Uterus (tissue), 4 donors: ENCODE measurements around the gene CTSL. TPM values are rescaled to one million over a fixed set of nuclear protein-coding genes. Genes with fewer than 3 reads are reported as not detected.
A peak's percentile ranks its signal among the peaks of the same experiment; 100 is the strongest.

Experiments
- DNase-seq, 2 donors: peaks; one replicate each; pipeline ENCODE4 v3.0.0-alpha.2; 2019 to 2020
- H3K27ac ChIP-seq, 2 donors: fragments of 200-600 bp; sonication (generic); 1 replicate in 1 of 2; 2 replicates in 1 of 2; pipeline ENCODE4 v1.5.1; 2016 to 2018
- H3K27me3 ChIP-seq, 2 donors: fragments of 200-600 bp; sonication (generic); one replicate each; pipeline ENCODE4 v1.5.1; 2018 to 2019; ENCODE audit warnings: control low read depth in 1 of 2
- H3K36me3 ChIP-seq, 2 donors: fragments of 200-600 bp; sonication (generic); one replicate each; pipeline ENCODE4 v1.5.1; 2019; ENCODE audit warnings: control low read depth in 1 of 2
- H3K4me1 ChIP-seq, 2 donors: fragments of 200-600 bp; sonication (generic); one replicate each; pipeline ENCODE4 v1.5.1; 2018 to 2019; ENCODE audit warnings: control low read depth in 1 of 2
- H3K4me3 ChIP-seq, 2 donors: fragments of 200-600 bp; sonication (generic); 1 replicate in 1 of 2; 2 replicates in 1 of 2; pipeline ENCODE4 v1.5.1; 2018 to 2019; ENCODE audit warnings: mild to moderate bottlenecking in 1 of 2
- H3K9me3 ChIP-seq, 2 donors: fragments of 200-600 bp; sonication (generic); one replicate each; pipeline ENCODE4 v1.5.1; 2019; ENCODE audit warnings: control low read depth in 1 of 2
- POLR2A ChIP-seq, 2 donors: fragments of 450-650 bp; IDR thresholded peaks; one replicate each; pipeline ENCODE4 v1.6.1; 2016; ENCODE audit warnings: antibody characterized with exemption in 2 of 2, mild to moderate bottlenecking in 1 of 2, moderate library complexity in 1 of 2
- intact Hi-C: fragments of 100-400 bp; cut with DNase I; formaldehyde crosslinking; loops from one replicate; pipeline ENCODE4 v1.15.1; 2023; ENCODE audit warnings: low total_unique reads
- total RNA-seq, 4 donors: library from RNA; depleted of rRNA in 3 of 4; stranded (reverse); fragments of >200 nt in 3 of 4; gene quantifications; one replicate each; pipeline versions ENCODE4 v1.1.0 to v1.2.4, GENCODE V29; 2014 to 2023
- TF ChIP-seq, protein P1 (sequence below), 4 experiments: fragments of 200-600 bp in 2 of 4; fragments of 450-650 bp in 2 of 4; sonication (generic) in 2 of 4; IDR thresholded peaks; one replicate each; pipeline ENCODE4 v1.5.1; 2016 to 2019; ENCODE audit warnings: antibody characterized with exemption in 4 of 4, mild to moderate bottlenecking in 2 of 4, moderate library complexity in 1 of 4
- donor health status: DM: yes; HTN: yes; CAD: no.

CTSL gene
- total RNA-seq, 4 donors from 2014 or later: 84.3 to 183 (median 147) TPM

DNA sequence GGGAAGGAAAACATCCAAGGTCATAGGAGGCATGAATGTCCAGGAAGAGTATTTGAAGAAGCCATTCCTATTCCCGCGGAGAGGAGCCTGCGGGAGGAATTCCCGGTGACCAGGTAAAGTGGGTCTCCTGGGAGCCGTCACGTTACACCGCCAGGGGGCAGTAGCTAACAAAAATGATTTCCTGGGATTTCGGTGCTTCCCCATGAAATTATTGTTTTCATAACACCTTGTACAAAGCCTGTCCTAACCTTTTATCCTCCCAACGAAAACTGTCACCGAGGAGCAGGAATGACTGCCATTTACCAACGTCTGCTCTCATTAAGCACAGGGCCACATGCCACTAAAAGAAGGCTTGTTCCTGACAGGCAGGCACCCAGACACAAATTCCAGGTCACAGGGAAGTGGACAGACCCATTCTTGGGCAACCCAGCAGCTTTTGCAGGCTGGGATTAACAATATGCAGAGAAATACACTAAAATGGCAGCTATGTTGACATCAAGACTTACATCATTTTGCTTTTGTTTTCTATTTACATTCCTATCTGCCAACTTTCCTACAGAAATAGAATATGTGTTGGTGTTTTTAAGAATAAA, 41.2 kb upstream of the CTSL start:
- intact Hi-C loops: no loop called here
- Histone ChIP-seq H3K27ac (no peak overlapping the region), H3K4me3 (no peak overlapping the region)

DNA sequence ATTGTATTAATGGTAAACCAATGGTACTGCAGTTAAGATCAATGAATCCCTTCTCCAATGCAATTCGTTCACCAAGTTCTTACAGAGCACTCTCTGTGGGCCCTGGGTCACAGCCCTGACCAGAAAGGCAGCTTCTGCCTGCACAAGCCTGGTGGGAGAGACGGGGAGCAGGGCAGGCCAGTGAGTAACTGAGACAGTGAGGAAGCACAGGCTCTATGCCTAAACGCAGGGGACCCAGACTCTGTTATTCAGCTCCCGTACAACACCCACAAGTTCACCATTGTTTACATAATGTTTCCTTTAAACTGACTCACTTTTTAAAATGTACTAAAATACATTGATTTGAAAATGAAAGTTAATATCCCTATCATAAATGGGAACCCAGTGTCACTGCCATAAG, 40.5 kb upstream of the CTSL start:
- no peaks in the 10 kb centered on the region for H3K4me1 ChIP-seq
- H3K27ac ChIP-seq: no peak overlapping the region
- H3K27me3 ChIP-seq: no peaks in the 10 kb centered on the region
- no peak for DNase-seq
- H3K9me3 ChIP-seq: no peaks in the 10 kb centered on the region
- H3K36me3 ChIP-seq: no peaks in the 10 kb centered on the region
- H3K4me3 ChIP-seq: no peak overlapping the region
- no peak for TF ChIP-seq POLR2A (IDR thresholded peaks at IDR 0.05)
- TF ChIP-seq, protein P1, sequence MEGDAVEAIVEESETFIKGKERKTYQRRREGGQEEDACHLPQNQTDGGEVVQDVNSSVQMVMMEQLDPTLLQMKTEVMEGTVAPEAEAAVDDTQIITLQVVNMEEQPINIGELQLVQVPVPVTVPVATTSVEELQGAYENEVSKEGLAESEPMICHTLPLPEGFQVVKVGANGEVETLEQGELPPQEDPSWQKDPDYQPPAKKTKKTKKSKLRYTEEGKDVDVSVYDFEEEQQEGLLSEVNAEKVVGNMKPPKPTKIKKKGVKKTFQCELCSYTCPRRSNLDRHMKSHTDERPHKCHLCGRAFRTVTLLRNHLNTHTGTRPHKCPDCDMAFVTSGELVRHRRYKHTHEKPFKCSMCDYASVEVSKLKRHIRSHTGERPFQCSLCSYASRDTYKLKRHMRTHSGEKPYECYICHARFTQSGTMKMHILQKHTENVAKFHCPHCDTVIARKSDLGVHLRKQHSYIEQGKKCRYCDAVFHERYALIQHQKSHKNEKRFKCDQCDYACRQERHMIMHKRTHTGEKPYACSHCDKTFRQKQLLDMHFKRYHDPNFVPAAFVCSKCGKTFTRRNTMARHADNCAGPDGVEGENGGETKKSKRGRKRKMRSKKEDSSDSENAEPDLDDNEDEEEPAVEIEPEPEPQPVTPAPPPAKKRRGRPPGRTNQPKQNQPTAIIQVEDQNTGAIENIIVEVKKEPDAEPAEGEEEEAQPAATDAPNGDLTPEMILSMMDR (IDR thresholded peaks at IDR 0.05): no peak
- intact Hi-C loops: no loop called here

More for the DNA sequence above, 41.2 kb upstream of the CTSL start:
- DNase-seq: peak; percentile 62 to 68
- Histone ChIP-seq H3K36me3 (no peaks in the 10 kb centered on the region), H3K4me1 (no peaks in the 10 kb centered on the region), H3K27me3 (no peaks in the 10 kb centered on the region), H3K9me3 (no peaks in the 10 kb centered on the region)
- TF ChIP-seq POLR2A (IDR thresholded peaks at IDR 0.05): no peak
- TF ChIP-seq, protein P1 (IDR thresholded peaks at IDR 0.05): peak; percentile 55 to 80 (median 70)

DNA sequence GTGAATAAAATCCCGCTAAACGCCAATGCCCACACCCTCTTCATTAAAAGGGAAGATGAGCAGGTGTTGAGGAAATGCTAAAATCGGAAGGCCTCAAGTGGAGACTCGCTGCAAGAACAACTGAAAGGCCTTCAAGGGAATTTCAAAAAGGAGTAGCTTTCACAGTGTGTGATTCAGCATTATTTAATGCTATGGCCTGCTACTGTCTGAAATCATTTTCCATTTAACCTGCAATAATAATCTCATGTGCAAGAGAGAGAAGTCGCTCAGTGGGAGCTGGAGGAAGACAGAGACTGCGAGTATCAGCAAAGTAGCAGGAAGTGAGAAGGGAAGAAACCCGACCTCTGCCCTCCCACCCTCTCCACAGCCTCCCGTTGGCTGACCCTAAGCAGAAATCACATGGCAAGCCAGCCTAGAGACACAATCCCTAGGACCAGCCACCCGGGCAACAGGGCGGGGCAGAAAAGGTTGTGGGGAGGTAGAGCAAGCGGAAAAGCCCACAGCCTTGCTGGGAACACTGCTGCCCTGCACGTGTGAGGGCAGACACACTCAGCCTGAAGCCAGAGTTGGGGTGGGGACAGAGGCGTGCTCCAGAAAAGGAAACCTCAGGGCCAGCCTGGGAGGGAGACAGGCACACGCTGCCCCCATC, 39.9 kb upstream of the CTSL start:
- Histone ChIP-seq H3K4me1 (no peaks in the 10 kb centered on the region), H3K36me3 (no peaks in the 10 kb centered on the region), H3K9me3 (no peaks in the 10 kb centered on the region), H3K27ac (no peak overlapping the region), H3K4me3 (no peak overlapping the region), H3K27me3 (no peaks in the 10 kb centered on the region)
- TF ChIP-seq, protein P1 (IDR thresholded peaks at IDR 0.05): no peak
- no peak for TF ChIP-seq POLR2A (IDR thresholded peaks at IDR 0.05)
- DNase-seq: no peak
- intact Hi-C loops: no loop called here

DNA sequence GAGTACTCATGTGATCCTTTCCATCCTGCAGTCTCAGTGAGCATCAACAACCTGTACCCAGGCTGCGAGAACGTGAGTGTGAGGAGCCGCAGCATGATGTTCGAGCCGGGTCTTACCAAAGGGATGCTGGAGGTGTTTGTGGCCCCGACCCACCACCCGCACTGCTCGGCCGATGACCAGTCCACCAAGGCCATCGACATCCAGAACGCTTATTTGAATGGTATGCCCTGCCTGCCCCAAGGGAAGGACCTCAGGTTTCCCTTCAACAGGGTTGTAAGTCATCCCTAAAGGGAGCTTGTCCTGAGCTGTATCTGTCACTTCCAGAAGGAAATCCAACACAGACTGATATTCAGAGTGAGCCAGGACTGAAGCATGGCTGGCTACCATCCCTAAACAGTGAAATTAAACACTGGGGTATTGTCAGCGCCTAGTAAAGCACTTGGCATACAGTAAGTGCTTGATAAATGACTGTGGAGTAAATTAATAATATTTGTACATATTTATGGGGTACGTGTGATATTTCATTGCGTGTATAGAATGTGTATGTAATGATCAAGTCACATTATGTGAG, 39.3 kb upstream of the CTSL start:
- intact Hi-C loops: no loop called here
- H3K4me1 ChIP-seq: no peaks in the 10 kb centered on the region
- TF ChIP-seq POLR2A (IDR thresholded peaks at IDR 0.05): no peak
- TF ChIP-seq, protein P1 (IDR thresholded peaks at IDR 0.05): no peak
- no peak overlapping the region for H3K4me3 ChIP-seq
- H3K27ac ChIP-seq: no peak overlapping the region
- H3K9me3 ChIP-seq: no peaks in the 10 kb centered on the region
- no peaks in the 10 kb centered on the region for H3K36me3 ChIP-seq
- DNase-seq: no peak
- no peaks in the 10 kb centered on the region for H3K27me3 ChIP-seq

DNA sequence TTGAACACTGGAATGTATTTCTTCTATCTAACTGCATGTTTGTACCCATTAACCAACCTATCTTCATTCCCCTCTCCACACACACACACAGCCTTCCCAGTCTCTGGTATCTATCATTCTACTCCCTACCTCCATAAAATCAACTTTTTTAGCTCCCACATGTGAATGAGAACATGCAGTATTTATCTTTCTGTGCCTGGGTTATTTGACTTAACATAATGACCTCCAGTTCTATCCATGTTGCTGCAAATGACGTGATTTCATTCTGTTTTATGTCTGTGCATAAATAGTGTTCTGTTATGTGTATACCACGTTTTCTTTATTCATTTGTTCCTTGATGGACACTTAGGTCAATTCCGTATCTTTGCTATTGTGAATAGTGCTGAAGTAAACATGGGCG, 38.7 kb upstream of the CTSL start:
- Histone ChIP-seq H3K27me3 (no peaks in the 10 kb centered on the region), H3K27ac (no peak overlapping the region), H3K9me3 (no peaks in the 10 kb centered on the region), H3K4me3 (no peak overlapping the region), H3K4me1 (no peaks in the 10 kb centered on the region), H3K36me3 (no peaks in the 10 kb centered on the region)
- TF ChIP-seq, protein P1 (IDR thresholded peaks at IDR 0.05): no peak
- TF ChIP-seq POLR2A (IDR thresholded peaks at IDR 0.05): no peak
- no peak for DNase-seq
- intact Hi-C loops: no loop called here
